K562 (cell line): ENCODE data around the gene MAGI1. TPM values are rescaled to one million over a fixed set of nuclear protein-coding genes. Genes with fewer than 3 reads are reported as not detected.

Experiments
- ATAC-seq: fragments of 200-7000 bp; cut with Tn5 transposase; 3 replicates; pipeline ENCODE4 v1.9.1; 2020; ENCODE audit warnings: moderate library complexity
- BruUV-seq: library from RNA; stranded (reverse); fragments of 400-500 nt; replicated peaks from 2 replicates; lab custom pipeline; 2021; lab: Mats Ljungman, UMichigan
- CTCF ChIA-PET: fragments of 300-600 bp; formaldehyde crosslinking; extraction: SDS; loops from one replicate; lab custom pipeline; 2021; ENCODE audit warnings: low intra/inter-chr PET ratio; lab: Yijun Ruan, JAX
- POLR2A ChIA-PET: fragments of 300-600, 350-650 bp; sonication (Branson Sonifier 250); formaldehyde crosslinking; extraction: SDS; loops from one replicate; lab custom pipeline; 2021; ENCODE audit warnings: antibody characterized with exemption, inconsistent platforms; lab: Yijun Ruan, JAX
- DNase-seq, 4 experiments: peaks; one replicate each; pipeline versions ENCODE4 v3.0.0 to v3.0.0-alpha.2; 2011 to 2018; ENCODE audit warnings: low spot score in 3 of 4, mixed read lengths in 3 of 4; ENCODE audit errors: extremely low read depth in 1 of 4
- FAIRE-seq: peaks from 2 replicates; lab custom pipeline; 2011; peaks lifted over from hg19 to GRCh38; lab: Jason Lieb, UNC
- H2AFZ ChIP-seq: 2 replicates; pipeline ENCODE4 v1.6.0; 2011; ENCODE audit warnings: low read depth, low read length, control low read depth, inconsistent platforms
- H3K27ac ChIP-seq: fragments of 200-600 bp; 3 replicates; pipeline ENCODE4 v1.8.0; 2011; ENCODE audit warnings: low read depth, mild to moderate bottlenecking, control low read depth, inconsistent platforms, low read length, moderate library complexity, mixed read lengths; ENCODE audit errors: extremely low read depth
- H3K27me3 ChIP-seq, 2 experiments: fragments of 300-600 bp in 1 of 2; 2 replicates in 1 of 2; 3 replicates in 1 of 2; pipeline versions ENCODE4 v1.6.0 to v1.8.0; 2011; ENCODE audit warnings: inconsistent platforms in 2 of 2, low read length in 2 of 2, mild to moderate bottlenecking in 1 of 2, mixed read lengths in 1 of 2, moderate library complexity in 1 of 2; ENCODE audit not compliant: control insufficient read depth in 2 of 2, insufficient read depth in 2 of 2
- H3K36me3 ChIP-seq: fragments of 300-600 bp; 3 replicates; pipeline ENCODE4 v1.8.0; 2011; ENCODE audit warnings: mild to moderate bottlenecking, low read length, inconsistent platforms; ENCODE audit not compliant: control insufficient read depth, insufficient read depth
- H3K4me1 ChIP-seq, 2 experiments: fragments of 200-600 bp in 1 of 2; replicated peaks in 1 of 2; 2 replicates in 1 of 2; 3 replicates in 1 of 2; pipeline versions ENCODE4 v1.5.1 to v1.8.0; 2011; ENCODE audit warnings: inconsistent platforms in 2 of 2, low read length in 2 of 2, mild to moderate bottlenecking in 1 of 2, mixed read lengths in 1 of 2, moderate library complexity in 1 of 2; ENCODE audit not compliant: control insufficient read depth in 2 of 2, insufficient read depth in 2 of 2
- H3K4me2 ChIP-seq: 2 replicates; pipeline ENCODE4 v1.6.1; 2011; ENCODE audit warnings: low read length, control low read depth, inconsistent platforms, mixed read lengths; ENCODE audit not compliant: insufficient read depth
- H3K4me3 ChIP-seq: fragments of 200-600 bp; sonication (generic), shearing (Covaris generic); 2 replicates; pipeline ENCODE4 v1.5.1; 2016; ENCODE audit warnings: control low read depth, inconsistent platforms
- H3K79me2 ChIP-seq: fragments of 200-600 bp; 3 replicates; pipeline ENCODE4 v1.8.0; 2011; ENCODE audit warnings: low read length, inconsistent platforms; ENCODE audit not compliant: control insufficient read depth, insufficient read depth
- H3K9ac ChIP-seq, 2 experiments: 2 replicates each; pipeline versions ENCODE4 v1.6.0 to v1.6.1; 2011; ENCODE audit warnings: low read depth in 2 of 2, low read length in 2 of 2, control low read depth in 1 of 2, inconsistent platforms in 1 of 2, mild to moderate bottlenecking in 1 of 2, mixed read lengths in 1 of 2; ENCODE audit not compliant: insufficient read depth in 1 of 2
- H3K9me1 ChIP-seq: one replicate; pipeline ENCODE4 v1.6.0; 2011; ENCODE audit warnings: inconsistent platforms, mild to moderate bottlenecking, low read length, moderate library complexity; ENCODE audit not compliant: control insufficient read depth, insufficient read depth
- H3K9me3 ChIP-seq: replicated peaks from 2 replicates; pipeline ENCODE4 v1.5.1; 2011; ENCODE audit warnings: low read depth, low read length, inconsistent platforms; ENCODE audit not compliant: control insufficient read depth, insufficient read depth
- H4K20me1 ChIP-seq: replicated peaks from 2 replicates; pipeline ENCODE4 v1.6.1; 2011; ENCODE audit warnings: low read length, inconsistent platforms, mixed read lengths; ENCODE audit not compliant: control insufficient read depth, insufficient read depth
- BRD9 ChIP-seq: fragments of 450-650 bp; IDR thresholded peaks from 2 replicates; pipeline ENCODE4 v1.6.1; 2018; ENCODE audit warnings: low read depth; ENCODE audit not compliant: partially characterized antibody
- CREB3L1 ChIP-seq: fragments of 450-650 bp; IDR thresholded peaks from 2 replicates; pipeline ENCODE4 v1.6.1; 2014; ENCODE audit warnings: low read depth, mild to moderate bottlenecking, moderate library complexity, borderline replicate concordance
- DMBX1 ChIP-seq: fragments of 250-450 bp; sonication (Bioruptor Pico); IDR thresholded peaks from 2 replicates; pipeline ENCODE4 v1.8.0; 2022; ENCODE audit warnings: inconsistent platforms, mild to moderate bottlenecking, moderate library complexity, borderline replicate concordance
- ETS2 ChIP-seq: IDR thresholded peaks from 2 replicates; pipeline ENCODE4 v1.6.1; 2016; ENCODE audit warnings: borderline replicate concordance, missing genetic modification characterization, mild to moderate bottlenecking, moderate library complexity, missing compliant biosample characterization; ENCODE audit not compliant: poor library complexity, severe bottlenecking
- ETV1 ChIP-seq: fragments of 450-650 bp; conservative IDR thresholded peaks from 2 replicates; pipeline ENCODE4 v1.6.1; 2016; ENCODE audit warnings: missing genetic modification characterization, control low read depth, low read depth, missing compliant biosample characterization
- GATA2 ChIP-seq: sonication (generic); formaldehyde crosslinking; IDR thresholded peaks from 2 replicates; pipeline ENCODE4 v1.4.0; 2020; ENCODE audit warnings: mild to moderate bottlenecking, missing genetic modification reagents
- NFYB ChIP-seq: IDR thresholded peaks from 2 replicates; pipeline ENCODE4 v1.6.1; 2011; ENCODE audit warnings: mild to moderate bottlenecking, moderate library complexity; ENCODE audit not compliant: insufficient read length; ENCODE audit errors: extremely low read depth
- PRDM10 ChIP-seq: fragments of 450-650 bp; IDR thresholded peaks from 2 replicates; pipeline ENCODE4 v1.6.1; 2018; ENCODE audit not compliant: partially characterized antibody
- U2AF1 ChIP-seq: fragments of 200-400 bp; formaldehyde crosslinking; optimal IDR thresholded peaks from 2 replicates; pipeline ENCODE3; 2017; ENCODE audit warnings: mild to moderate bottlenecking, low read depth, low read length, moderate library complexity
- ZNF197 ChIP-seq: fragments of 200-800 bp; sonication (Bioruptor generic); IDR thresholded peaks from 2 replicates; pipeline ENCODE4 v1.6.1; 2016; ENCODE audit warnings: low read depth, missing genetic modification characterization, missing compliant biosample characterization
- ZNF212 ChIP-seq: fragments of 450-650 bp; formaldehyde crosslinking; IDR thresholded peaks from 2 replicates; pipeline ENCODE4 v1.4.0; 2020; ENCODE audit warnings: mild to moderate bottlenecking
- ZNF263 ChIP-seq: sonication (generic); formaldehyde crosslinking; IDR thresholded peaks from 2 replicates; pipeline ENCODE4 v1.8.0; 2022; ENCODE audit warnings: mild to moderate bottlenecking, missing genetic modification reagents, borderline replicate concordance
- ZNF75A ChIP-seq: fragments of 450-650 bp; formaldehyde crosslinking; IDR thresholded peaks from 2 replicates; pipeline ENCODE4 v1.4.0; 2020; ENCODE audit warnings: mild to moderate bottlenecking
- WGBS: fragments of 100-300 bp; shearing (Covaris generic); methylation state at CpG from one replicate; pipeline ENCODE4 v1.1.6; 2016; ENCODE audit warnings: low coverage, mixed read lengths; ENCODE audit not compliant: insufficient coverage; ENCODE audit errors: missing lambda C conversion rate; 5-methylcytosine and 5-hydroxymethylcytosine counted together
- in situ Hi-C: fragments of 300-500 bp; cut with MboI; formaldehyde crosslinking; loops from 4 replicates; pipeline ENCODE4 v1.15.0; 2018; ENCODE audit warnings: inconsistent platforms, mixed read lengths
- intact Hi-C: fragments of 100-400 bp; cut with micrococcal nuclease; formaldehyde crosslinking; loops from 2 replicates; pipeline ENCODE4 v1.14.2; 2022
- polyA plus RNA-seq, 8 experiments: library from polyadenylated mRNA; depleted of rRNA in 4 of 8; stranded (reverse) in 5 of 8; unstranded in 3 of 8; fragments of >200 nt; fragmentation: Nextera tagmentation in 2 of 8; fragmentation: Illumina TruSeq in 1 of 8; extraction: Ambion mirVana in 2 of 8; extraction: Trizol in 1 of 8; gene quantifications; 2 replicates each; pipeline versions ENCODE4 v1.2.1 to v1.2.3, GENCODE V29; 2011 to 2014; ENCODE audit warnings: inconsistent platforms in 1 of 8, missing spikeins in 1 of 8
- total RNA-seq, 7 experiments: library from RNA; depleted of rRNA in 6 of 7; stranded (reverse); fragments of >200 nt in 6 of 7; fragmentation: Illumina TruSeq in 2 of 7; extraction: Trizol in 2 of 7; gene quantifications; 2 replicates each; pipeline versions ENCODE4 v1.2.1 to v1.2.3, GENCODE V29; 2011 to 2021; ENCODE audit warnings: low replicate concordance in 1 of 7

The MAGI1 gene
- total and polyA plus RNA-seq, 9 of the 15 experiments (the other 6 are each of a cell fraction or from before 2014, with no cell fraction given) = 7.8 to 59.4 (median 43.2) TPM

- Histone ChIP-seq H3K4me2 (no peak overlapping the region), H3K79me2 (no peaks in the 10 kb centered on the region), H3K9me3 (0 out of 2 replicates have a peak, but pooled peaks cover 1% of the 10 kb centered on the region), H4K20me1 (no peaks in the 10 kb centered on the region), H3K27me3 (no peaks in the 10 kb centered on the region), H3K4me1 (no peaks in the 10 kb centered on the region; a peak in 1 of 5 replicates), H3K9me1 (no peaks in the 10 kb centered on the region), H3K27ac (no peak overlapping the region), H3K36me3 (peaks cover 22% of the 10 kb centered on the region; the same call in 2 of the 3 replicates), H3K4me3 (no peak overlapping the region), H2AFZ (no peak overlapping the region), H3K9ac (no peak overlapping the region)
- TF ChIP-seq ZNF197 (no peak), PRDM10 (no peak), GATA2 (CRISPR knock-in tag) (no peak), ZNF212 (CRISPR knock-in tag) (no peak), DMBX1 (CRISPR knock-in tag) (no peak), U2AF1 (no peak), ZNF263 (no peak), ZNF75A (CRISPR knock-in tag) (no peak), ETS2 (tag) (no peak), CREB3L1 (no peak), BRD9 (no peak), ETV1 (no peak), NFYB (no peak)
- no TSS peak for BruUV-seq
- no peak for FAIRE-seq
- WGBS = 68% methylated on average over 3 of the region's 5 CpGs
- DNase-seq = no peak
- CTCF ChIA-PET = no interaction called here
- ATAC-seq = no peak
- in situ Hi-C loops (no loop called here), intact Hi-C loops (no loop called here)
- POLR2A ChIA-PET = no interaction called here
These were observed 572.3 kb downstream of the MAGI1 start for GRCh38 chr3:65466300-65466988.
